Hepatocyte (in vitro differentiated cells): ENCODE measurements around the gene CERS5.

Experiments used
- CTCF ChIP-seq: fragments of 200-600 bp; sonication (generic); IDR thresholded peaks from 2 replicates; pipeline ENCODE4 v1.5.1; 2016; ENCODE audit warnings: antibody characterized with exemption, mild to moderate bottlenecking; ENCODE audit not compliant: poor library complexity
- EZH2 ChIP-seq: fragments of 200-600 bp; sonication (generic); IDR thresholded peaks from 2 replicates; pipeline ENCODE4 v1.6.1; 2016; ENCODE audit warnings: antibody characterized with exemption, mild to moderate bottlenecking, borderline replicate concordance
- EZH2phosphoT487 ChIP-seq: fragments of 200-600 bp; sonication (generic); IDR thresholded peaks from one replicate; pipeline ENCODE4 v1.6.1; 2018; ENCODE audit warnings: antibody characterized with exemption, mild to moderate bottlenecking, low read depth, moderate library complexity; ENCODE audit not compliant: unreplicated experiment, severe bottlenecking

GRCh38 chr12:50100561-50100960, 66.6 kb downstream of the CERS5 start:
- TF ChIP-seq CTCF = no peak
- no peak for TF ChIP-seq EZH2phosphoT487
- TF ChIP-seq EZH2 = no peak
